Lower leg skin (tissue), 4 donors: ENCODE data around the gene WDR33. TPM values are rescaled to one million over a fixed set of nuclear protein-coding genes. Genes with fewer than 3 reads are reported as not detected.

Experiments
- DNase-seq, 2 donors: peaks; one replicate each; pipeline ENCODE4 v3.0.0-alpha.2; 2019; ENCODE audit warnings: low spot score in 2 of 2
- H3K4me3 ChIP-seq: fragments of 200-600 bp; sonication (generic); 2 replicates; pipeline ENCODE4 v1.5.1; 2017; ENCODE audit warnings: mild to moderate bottlenecking, low read depth; ENCODE audit not compliant: poor library complexity, severe bottlenecking
- POLR2A ChIP-seq, 2 donors: fragments of 450-650 bp; IDR thresholded peaks; one replicate each; pipeline ENCODE4 v1.6.1; 2016 to 2017; ENCODE audit warnings: antibody characterized with exemption in 2 of 2, mild to moderate bottlenecking in 1 of 2, moderate library complexity in 1 of 2
- WGBS, 2 donors: methylation state at CpG; one replicate each; pipeline ENCODE4 v1.1.5; 2018; 5-methylcytosine and 5-hydroxymethylcytosine counted together
- intact Hi-C: fragments of 100-400 bp; cut with DNase I; formaldehyde crosslinking; loops from one replicate; pipeline ENCODE4 v1.15.0; 2023; ENCODE audit warnings: low total_unique reads
- total RNA-seq, 4 donors: library from RNA; depleted of rRNA; stranded (reverse); fragments of >200 nt; gene quantifications; one replicate each; pipeline ENCODE4 v1.1.0, GENCODE V29; 2016
- TF ChIP-seq, protein P1 (sequence below), 3 donors: fragments of 450-650 bp; IDR thresholded peaks; one replicate each; pipeline ENCODE4 v1.5.1; 2016; ENCODE audit warnings: antibody characterized with exemption in 3 of 3, mild to moderate bottlenecking in 3 of 3, moderate library complexity in 2 of 3

The WDR33 gene
- total RNA-seq, 4 donors from 2014 or later: 31.6 to 44.8 (median 32.5) TPM

DNA sequence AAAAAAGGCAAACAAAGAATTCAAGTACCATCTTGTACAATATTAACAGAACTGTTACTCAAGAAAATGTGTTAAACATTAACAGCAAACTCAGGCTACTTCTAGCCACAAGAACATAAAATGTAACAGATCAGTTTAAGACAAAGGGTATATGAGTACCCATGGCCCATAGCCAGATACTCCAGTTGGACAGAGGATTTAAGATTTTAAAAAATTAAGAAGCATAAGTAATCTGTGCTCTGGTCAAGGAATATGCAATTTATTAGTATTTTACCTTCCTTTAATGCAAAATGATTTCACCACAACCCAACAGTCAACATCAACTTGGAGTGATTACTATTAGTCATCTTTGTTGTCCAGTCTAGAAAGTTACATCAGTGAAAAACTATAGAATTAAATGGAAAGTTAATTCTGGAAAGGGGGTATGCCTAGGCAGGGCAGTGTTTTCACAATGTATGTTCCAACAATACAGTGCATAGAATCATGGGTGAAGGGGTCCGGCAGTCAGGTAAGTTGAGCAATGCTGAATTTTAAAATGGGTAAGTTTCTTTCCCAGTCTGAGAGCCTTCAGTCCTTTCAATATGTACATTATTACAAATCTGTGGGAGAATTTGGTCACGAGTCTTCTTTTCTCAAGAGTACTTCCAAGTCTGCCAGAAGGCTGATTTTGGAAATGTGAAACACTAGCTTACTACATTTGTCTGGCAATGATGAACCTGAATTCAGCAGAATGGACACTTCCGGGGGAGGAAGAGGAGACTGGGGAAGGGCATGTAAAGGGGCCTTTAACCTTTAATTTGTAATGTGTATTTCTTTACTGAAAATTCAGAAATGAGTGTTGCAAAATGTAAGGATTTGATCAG lies 75.2 kb downstream of the WDR33 start:
- DNase-seq: no peak
- intact Hi-C loops: no loop called here
- 78 to 82% methylated on average over 3 of the region's 3 CpGs for WGBS, 2 donors
- H3K4me3 ChIP-seq: no peak overlapping the region
- TF ChIP-seq, protein P1, sequence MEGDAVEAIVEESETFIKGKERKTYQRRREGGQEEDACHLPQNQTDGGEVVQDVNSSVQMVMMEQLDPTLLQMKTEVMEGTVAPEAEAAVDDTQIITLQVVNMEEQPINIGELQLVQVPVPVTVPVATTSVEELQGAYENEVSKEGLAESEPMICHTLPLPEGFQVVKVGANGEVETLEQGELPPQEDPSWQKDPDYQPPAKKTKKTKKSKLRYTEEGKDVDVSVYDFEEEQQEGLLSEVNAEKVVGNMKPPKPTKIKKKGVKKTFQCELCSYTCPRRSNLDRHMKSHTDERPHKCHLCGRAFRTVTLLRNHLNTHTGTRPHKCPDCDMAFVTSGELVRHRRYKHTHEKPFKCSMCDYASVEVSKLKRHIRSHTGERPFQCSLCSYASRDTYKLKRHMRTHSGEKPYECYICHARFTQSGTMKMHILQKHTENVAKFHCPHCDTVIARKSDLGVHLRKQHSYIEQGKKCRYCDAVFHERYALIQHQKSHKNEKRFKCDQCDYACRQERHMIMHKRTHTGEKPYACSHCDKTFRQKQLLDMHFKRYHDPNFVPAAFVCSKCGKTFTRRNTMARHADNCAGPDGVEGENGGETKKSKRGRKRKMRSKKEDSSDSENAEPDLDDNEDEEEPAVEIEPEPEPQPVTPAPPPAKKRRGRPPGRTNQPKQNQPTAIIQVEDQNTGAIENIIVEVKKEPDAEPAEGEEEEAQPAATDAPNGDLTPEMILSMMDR (IDR thresholded peaks at IDR 0.05): no peak
- TF ChIP-seq POLR2A (IDR thresholded peaks at IDR 0.05): no peak

GRCh38 chr2:127735044-127735443 lies 75.9 kb downstream of the WDR33 start:
- DNase-seq: no peak
- TF ChIP-seq, protein P1 (IDR thresholded peaks at IDR 0.05): no peak
- TF ChIP-seq POLR2A (IDR thresholded peaks at IDR 0.05): no peak
- intact Hi-C loops: no loop called here
- H3K4me3 ChIP-seq: no peak overlapping the region
- 87 to 96% methylated on average over 2 of the region's 2 CpGs for WGBS, 2 donors

- WGBS, 2 donors: 53 to 54% methylated on average over 5 of the region's 5 CpGs
- intact Hi-C loops: no loop called here
- DNase-seq: no peak
- TF ChIP-seq, protein P1 (IDR thresholded peaks at IDR 0.05): no peak
- no peak for TF ChIP-seq POLR2A (IDR thresholded peaks at IDR 0.05)
- H3K4me3 ChIP-seq: no peak overlapping the region
These were observed 77.0 kb downstream of the WDR33 start for GRCh38 chr2:127733816-127734537.

DNA sequence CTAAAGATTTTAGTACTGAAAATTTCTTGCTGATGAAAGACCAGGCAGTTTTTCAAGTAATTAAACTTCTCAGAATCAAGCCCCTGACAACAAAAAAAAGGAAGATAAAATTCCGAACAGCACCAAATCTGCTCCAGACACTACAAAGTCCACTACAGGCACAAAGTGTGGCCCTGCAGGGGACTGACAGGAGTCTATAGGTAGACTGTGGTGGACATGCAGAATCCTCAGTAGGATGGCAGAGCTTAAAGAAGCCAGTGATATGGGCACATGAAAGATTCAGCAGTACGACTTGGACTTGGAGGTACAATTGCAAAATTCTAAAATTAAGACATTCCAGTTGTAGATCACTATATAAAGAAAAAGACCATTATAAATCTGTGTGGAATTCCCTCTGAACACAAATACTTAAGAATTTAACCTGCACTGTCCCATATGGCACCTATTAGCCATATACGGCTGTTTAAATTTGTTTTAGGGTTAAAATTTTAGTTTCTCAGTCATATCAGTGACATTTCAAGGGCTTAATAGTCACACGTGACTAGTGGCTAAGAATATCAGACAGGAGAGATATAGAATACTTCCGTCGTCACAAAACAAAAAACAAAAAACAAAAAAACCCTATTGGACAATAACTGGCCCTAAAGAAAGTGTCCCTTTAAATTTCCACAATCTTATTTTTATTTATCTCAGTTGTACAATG lies 77.7 kb downstream of the WDR33 start:
- no peak overlapping the region for H3K4me3 ChIP-seq
- 74 to 75% methylated on average over 6 of the region's 6 CpGs for WGBS, 2 donors
- DNase-seq: no peak
- TF ChIP-seq, protein P1 (IDR thresholded peaks at IDR 0.05): no peak
- TF ChIP-seq POLR2A (IDR thresholded peaks at IDR 0.05): no peak
- intact Hi-C loops: no loop called here

DNA sequence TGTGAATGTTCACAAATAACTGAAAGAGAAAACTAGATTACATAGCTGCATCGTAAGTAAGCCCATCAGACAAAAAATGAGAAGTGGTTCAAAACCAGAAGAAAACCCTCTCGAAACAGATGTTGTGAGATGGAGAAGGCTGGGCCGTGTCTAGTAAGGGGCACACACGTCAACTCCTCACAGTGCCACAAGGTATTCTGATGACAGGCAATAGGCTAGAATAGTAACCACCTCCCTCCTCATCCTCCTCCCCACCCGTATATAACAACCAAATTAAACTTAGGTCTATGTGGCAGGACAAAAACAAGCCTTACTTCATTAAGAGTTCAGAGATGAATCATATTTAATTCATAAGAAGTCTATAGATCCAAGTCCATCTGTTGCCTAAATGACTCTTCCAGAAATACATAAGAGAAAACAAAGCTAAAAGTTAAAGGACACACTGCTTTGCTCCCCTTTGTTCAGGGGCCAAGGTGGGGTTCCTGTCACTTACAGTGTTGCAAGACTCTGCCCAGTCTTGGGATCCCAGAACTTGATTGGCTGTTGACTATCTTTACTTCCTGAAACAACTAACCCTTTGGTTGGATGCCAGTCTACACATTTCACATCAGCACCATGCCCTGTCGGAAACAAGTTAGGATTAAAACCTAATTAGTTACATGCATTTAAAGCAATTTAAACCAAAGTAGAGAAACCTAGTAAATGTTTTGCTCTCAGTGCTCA lies 84.7 kb downstream of the WDR33 start:
- 73 to 81% methylated on average over 6 of the region's 6 CpGs for WGBS, 2 donors
- TF ChIP-seq POLR2A (IDR thresholded peaks at IDR 0.05): no peak
- TF ChIP-seq, protein P1 (IDR thresholded peaks at IDR 0.05): no peak
- intact Hi-C loops: no loop called here
- no peak overlapping the region for H3K4me3 ChIP-seq
- no peak for DNase-seq
